LHCN-M2 (cell line): ENCODE results near the gene HYDIN. TPM values are rescaled to one million over a fixed set of nuclear protein-coding genes. Genes with fewer than 3 reads are reported as not detected.

Source experiments
- DNase-seq: peaks from one replicate; pipeline ENCODE4 v3.0.0-alpha.2; 2012; ENCODE audit warnings: low read depth
- total RNA-seq: library from RNA; depleted of rRNA; stranded (reverse); fragments of >200 nt; gene quantifications from 2 replicates; pipeline ENCODE4 v1.2.3, GENCODE V29; 2014; rRNA removed

The HYDIN gene
- total RNA-seq, 1 experiment from 2014 or later, result under 0.01 TPM

GRCh38 chr16:70767377-70768202 lies 462.9 kb downstream of the HYDIN start:
- peak; percentile 59 for DNase-seq

GRCh38 chr16:70766658-70767057 lies 463.9 kb downstream of the HYDIN start:
- DNase-seq, result no peak

GRCh38 chr16:70766176-70766575 lies 464.3 kb downstream of the HYDIN start:
- DNase-seq, result no peak

- DNase-seq, result no peak
These were observed 465.0 kb downstream of the HYDIN start for GRCh38 chr16:70765491-70765890.

GRCh38 chr16:70764632-70765031 lies 465.9 kb downstream of the HYDIN start:
- DNase-seq, result no peak

DNA sequence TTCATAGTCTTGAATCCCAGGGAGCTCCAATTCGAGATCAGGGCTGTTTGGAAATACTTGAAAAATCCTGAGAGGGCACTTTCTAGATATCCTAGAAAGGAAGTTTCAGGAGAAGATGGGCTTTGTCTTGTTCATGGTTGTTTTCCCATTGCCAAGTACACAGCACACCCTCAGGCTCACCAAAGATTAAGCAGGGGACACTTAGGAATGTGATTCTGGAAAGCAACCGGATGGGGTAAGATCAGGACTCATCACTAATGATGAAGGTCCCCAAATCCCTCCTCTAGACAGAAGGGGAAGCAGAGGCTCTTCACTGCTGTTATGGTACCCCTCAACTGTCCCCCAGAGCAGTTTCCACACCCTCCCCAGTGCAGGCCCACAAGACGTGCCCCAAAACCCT lies 470.3 kb downstream of the HYDIN start:
- DNase-seq, result peak; percentile 48

- no peak for DNase-seq
These were observed 470.9 kb downstream of the HYDIN start for GRCh38 chr16:70759666-70760065.

GRCh38 chr16:70758786-70759185 lies 471.7 kb downstream of the HYDIN start:
- no peak for DNase-seq

Other genes with a start within 250 kb of the HYDIN start
- gene CMTR2, start 58.7 kb upstream of the HYDIN start, total RNA-seq, result 40.9 and 42.8 TPM in 2 replicates
- gene CALB2, start 128.0 kb upstream of the HYDIN start, total RNA-seq, result 0.23 TPM in 1 of 2 replicates, not detected in the other
- not detected in 2 replicates for gene TLE7, start 211.3 kb upstream of the HYDIN start, total RNA-seq
- 11.7 and 12.1 TPM in 2 replicates for gene ZNF23, start 231.5 kb upstream of the HYDIN start, total RNA-seq